Sigmoid colon (tissue), 4 donors: ENCODE results near the gene CZIB.

Source experiments
- EP300 ChIP-seq, 4 donors: sonication (generic); formaldehyde crosslinking; IDR thresholded peaks; one replicate each; pipeline ENCODE4 v1.6.1; 2017; ENCODE audit warnings: antibody characterized with exemption in 4 of 4
- POLR2A ChIP-seq, 2 donors: fragments of 450-650 bp; IDR thresholded peaks; one replicate each; pipeline ENCODE4 v1.6.1; 2016; ENCODE audit warnings: antibody characterized with exemption in 2 of 2, mild to moderate bottlenecking in 2 of 2, moderate library complexity in 2 of 2
- POLR2AphosphoS5 ChIP-seq, 4 donors: sonication (generic); formaldehyde crosslinking; IDR thresholded peaks; one replicate each; pipeline ENCODE4 v1.6.1; 2017; ENCODE audit warnings: antibody characterized with exemption in 4 of 4
- TF ChIP-seq, protein P1 (sequence below), 4 experiments: fragments of 450-650 bp in 3 of 4; fragments of 200-600 bp in 1 of 4; IDR thresholded peaks; one replicate each; pipeline ENCODE4 v1.5.1; 2016 to 2019; ENCODE audit warnings: antibody characterized with exemption in 4 of 4, mild to moderate bottlenecking in 3 of 4, moderate library complexity in 2 of 4

DNA sequence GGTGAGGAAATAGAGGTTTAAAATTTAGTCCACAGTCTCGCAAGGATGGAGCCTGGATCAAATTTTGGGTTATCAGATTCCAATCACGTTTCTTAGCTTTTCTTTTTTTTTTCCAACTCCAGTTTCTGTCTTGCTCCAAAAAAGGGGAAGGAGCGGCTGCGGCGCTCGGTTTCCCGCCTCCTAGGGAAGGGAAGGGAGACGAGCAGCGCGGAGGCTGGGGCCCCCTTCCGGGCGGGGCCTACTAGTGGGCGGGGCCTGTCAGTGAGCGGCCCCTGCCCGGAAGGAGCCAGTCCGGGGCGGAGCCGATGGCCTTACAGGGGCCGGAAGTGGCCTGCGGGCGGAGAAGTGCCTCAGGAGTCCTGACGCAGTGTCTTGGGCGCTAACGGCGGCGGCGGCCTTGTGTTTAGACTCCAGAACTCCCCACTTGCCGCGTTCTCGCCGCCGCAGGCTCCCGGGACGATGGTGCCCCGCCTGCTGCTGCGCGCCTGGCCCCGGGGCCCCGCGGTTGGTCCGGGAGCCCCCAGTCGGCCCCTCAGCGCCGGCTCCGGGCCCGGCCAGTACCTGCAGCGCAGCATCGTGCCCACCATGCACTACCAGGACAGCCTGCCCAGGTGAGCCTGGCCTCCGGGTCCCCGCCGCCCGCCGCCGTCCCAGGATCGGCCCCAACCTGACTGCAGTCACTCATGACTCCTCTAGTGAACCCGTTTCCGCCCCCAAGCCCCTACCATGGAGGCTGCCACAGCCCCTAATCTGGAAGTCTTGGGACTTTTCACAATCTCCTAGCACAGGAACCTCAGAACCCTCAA lies 23.7 kb downstream of the CZIB start, which contains the start of gene CPT2:
- TF ChIP-seq, protein P1, sequence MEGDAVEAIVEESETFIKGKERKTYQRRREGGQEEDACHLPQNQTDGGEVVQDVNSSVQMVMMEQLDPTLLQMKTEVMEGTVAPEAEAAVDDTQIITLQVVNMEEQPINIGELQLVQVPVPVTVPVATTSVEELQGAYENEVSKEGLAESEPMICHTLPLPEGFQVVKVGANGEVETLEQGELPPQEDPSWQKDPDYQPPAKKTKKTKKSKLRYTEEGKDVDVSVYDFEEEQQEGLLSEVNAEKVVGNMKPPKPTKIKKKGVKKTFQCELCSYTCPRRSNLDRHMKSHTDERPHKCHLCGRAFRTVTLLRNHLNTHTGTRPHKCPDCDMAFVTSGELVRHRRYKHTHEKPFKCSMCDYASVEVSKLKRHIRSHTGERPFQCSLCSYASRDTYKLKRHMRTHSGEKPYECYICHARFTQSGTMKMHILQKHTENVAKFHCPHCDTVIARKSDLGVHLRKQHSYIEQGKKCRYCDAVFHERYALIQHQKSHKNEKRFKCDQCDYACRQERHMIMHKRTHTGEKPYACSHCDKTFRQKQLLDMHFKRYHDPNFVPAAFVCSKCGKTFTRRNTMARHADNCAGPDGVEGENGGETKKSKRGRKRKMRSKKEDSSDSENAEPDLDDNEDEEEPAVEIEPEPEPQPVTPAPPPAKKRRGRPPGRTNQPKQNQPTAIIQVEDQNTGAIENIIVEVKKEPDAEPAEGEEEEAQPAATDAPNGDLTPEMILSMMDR (IDR thresholded peaks at IDR 0.05): no peak
- TF ChIP-seq POLR2A (IDR thresholded peaks at IDR 0.05) (peak; percentile 89 to 96), EP300 (IDR thresholded peaks at IDR 0.05) (no peak), POLR2AphosphoS5 (IDR thresholded peaks at IDR 0.05) (peak; percentile 97 to 99 (median 98))
